Neural cell (in vitro differentiated cells): ENCODE data around the gene ZBTB5. TPM values are rescaled to one million over a fixed set of nuclear protein-coding genes. Genes with fewer than 3 reads are reported as not detected.

Experiments used
- H2AFZ ChIP-seq: fragments of 200-600, 300-800 bp; sonication (generic), shearing (Covaris generic); 2 replicates; pipeline ENCODE4 v1.6.0; 2014; ENCODE audit warnings: low read depth, mild to moderate bottlenecking, antibody characterized with exemption, low read length, moderate library complexity
- H3F3A ChIP-seq: fragments of 200-600 bp; shearing (Covaris generic); 2 replicates; pipeline ENCODE4 v1.6.1; 2016; ENCODE audit warnings: mild to moderate bottlenecking, moderate library complexity, mixed read lengths, antibody characterized with exemption, low read length; ENCODE audit not compliant: insufficient read depth, poor library complexity, severe bottlenecking
- H3K27ac ChIP-seq: fragments of 200-600, 300-800 bp; sonication (generic), shearing (Covaris generic); 2 replicates; pipeline ENCODE4 v1.5.1; 2014; ENCODE audit warnings: mild to moderate bottlenecking, low read length, moderate library complexity
- H3K27me3 ChIP-seq: fragments of 300-800, 200-600 bp; sonication (generic), shearing (Covaris generic); 2 replicates; pipeline ENCODE4 v1.6.0; 2014; ENCODE audit warnings: mild to moderate bottlenecking, low read depth, low read length, moderate library complexity; ENCODE audit not compliant: insufficient read depth
- H3K36me3 ChIP-seq: fragments of 300-800, 200-600 bp; sonication (generic), shearing (Covaris generic); 2 replicates; pipeline ENCODE4 v1.5.1; 2014; ENCODE audit warnings: mild to moderate bottlenecking, antibody characterized with exemption, low read length, moderate library complexity; ENCODE audit not compliant: insufficient read depth
- H3K4me2 ChIP-seq: fragments of 300-800, 200-600 bp; sonication (generic), shearing (Covaris generic); 2 replicates; pipeline ENCODE4 v1.6.0; 2014; ENCODE audit warnings: mild to moderate bottlenecking, low read length
- H3K4me3 ChIP-seq: fragments of 300-800, 200-600 bp; sonication (generic), shearing (Covaris generic); 2 replicates; pipeline ENCODE4 v1.5.1; 2014; ENCODE audit warnings: mild to moderate bottlenecking, low read length, moderate library complexity
- H3K79me2 ChIP-seq: fragments of 200-600 bp; shearing (Covaris generic); replicated peaks from 2 replicates; pipeline ENCODE4 v1.6.0; 2014; ENCODE audit warnings: mild to moderate bottlenecking, low read length, moderate library complexity; ENCODE audit not compliant: insufficient read depth
- H3K9ac ChIP-seq: fragments of 300-800, 200-600 bp; sonication (generic), shearing (Covaris generic); 2 replicates; pipeline ENCODE4 v1.6.1; 2016; ENCODE audit warnings: mild to moderate bottlenecking, low read length, mixed read lengths
- H3K9me2 ChIP-seq: fragments of 200-600 bp; shearing (Covaris generic); 2 replicates; pipeline ENCODE4 v1.6.1; 2016; ENCODE audit warnings: mild to moderate bottlenecking, low read length, mixed read lengths; ENCODE audit not compliant: insufficient read depth
- H3K9me3 ChIP-seq: fragments of 200-600, 300-800 bp; sonication (generic), shearing (Covaris generic); 2 replicates; pipeline ENCODE4 v1.6.1; 2016; ENCODE audit warnings: mild to moderate bottlenecking, mixed run types, low read length, moderate library complexity, mixed read lengths
- H4K20me1 ChIP-seq: fragments of 200-600 bp; shearing (Covaris generic); 2 replicates; pipeline ENCODE4 v1.6.1; 2016; ENCODE audit warnings: mild to moderate bottlenecking, mixed run types; ENCODE audit not compliant: insufficient read depth
- CTCF ChIP-seq: fragments of 450-650 bp; IDR thresholded peaks from 2 replicates; pipeline ENCODE4 v1.5.1; 2014; ENCODE audit warnings: antibody characterized with exemption, mild to moderate bottlenecking, moderate library complexity; ENCODE audit not compliant: poor library complexity, severe bottlenecking
- EP300 ChIP-seq: fragments of 450-650 bp; conservative IDR thresholded peaks from 2 replicates; pipeline ENCODE4 v1.6.1; 2014; ENCODE audit warnings: antibody characterized with exemption, mild to moderate bottlenecking, moderate library complexity; ENCODE audit not compliant: poor library complexity, severe bottlenecking
- EZH2 ChIP-seq: fragments of 200-600, 300-800 bp; shearing (Covaris generic), sonication (generic); IDR thresholded peaks from 2 replicates; pipeline ENCODE4 v1.6.1; 2014; ENCODE audit warnings: antibody characterized with exemption, low read length, borderline replicate concordance, mild to moderate bottlenecking; ENCODE audit not compliant: insufficient read depth, poor library complexity, severe bottlenecking
- MXI1 ChIP-seq: fragments of 450-650 bp; conservative IDR thresholded peaks from 2 replicates; pipeline ENCODE4 v1.6.1; 2014; ENCODE audit warnings: antibody characterized with exemption, mild to moderate bottlenecking; ENCODE audit not compliant: poor library complexity, severe bottlenecking
- POLR2AphosphoS5 ChIP-seq: IDR thresholded peaks from 2 replicates; pipeline ENCODE4 v1.6.1; 2012
- RAD21 ChIP-seq: fragments of 450-650 bp; conservative IDR thresholded peaks from 2 replicates; pipeline ENCODE4 v1.6.1; 2014; ENCODE audit warnings: antibody characterized with exemption, mild to moderate bottlenecking, moderate library complexity
- REST ChIP-seq: IDR thresholded peaks from 2 replicates; pipeline ENCODE4 v1.6.1; 2012; ENCODE audit warnings: borderline replicate concordance
- SMC3 ChIP-seq: fragments of 450-650 bp; conservative IDR thresholded peaks from 2 replicates; pipeline ENCODE4 v1.6.1; 2014; ENCODE audit warnings: antibody characterized with exemption, mild to moderate bottlenecking, moderate library complexity; ENCODE audit not compliant: poor library complexity
- TAF1 ChIP-seq: IDR thresholded peaks from 2 replicates; pipeline ENCODE4 v1.6.1; 2012; ENCODE audit warnings: low read depth
- polyA plus RNA-seq: library from polyadenylated mRNA; depleted of rRNA; stranded (reverse); fragments of >200 nt; gene quantifications from 2 replicates; pipeline ENCODE4 v1.2.3, GENCODE V29; 2014

ZBTB5 gene
- polyA plus RNA-seq, 1 donor from 2014 or later = 21.0 TPM

- no peaks in the 10 kb centered on the region for H3K27me3 ChIP-seq
- peak within 1 kb of the TSS; percentile 63 for H3K9ac ChIP-seq
- H3K4me2 ChIP-seq = peak within 1 kb of the TSS; percentile 76
- TF ChIP-seq MXI1 (peak; percentile 94), POLR2AphosphoS5 (peak; percentile 66), CTCF (no peak), EP300 (peak; percentile 14), TAF1 (no peak), REST (no peak), EZH2 (no peak), RAD21 (no peak), SMC3 (peak; percentile 43)
- no peaks in the 10 kb centered on the region for H3K9me2 ChIP-seq
- H3F3A ChIP-seq = no peaks in the 10 kb centered on the region
- H3K79me2 ChIP-seq = no peaks in the 10 kb centered on the region
- H4K20me1 ChIP-seq = no peaks in the 10 kb centered on the region
- H3K36me3 ChIP-seq = no peaks in the 10 kb centered on the region
- H2AFZ ChIP-seq = peak within 1 kb of the TSS; percentile 43
- H3K9me3 ChIP-seq = no peaks in the 10 kb centered on the region
- no peak within 1 kb of the TSS for H3K27ac ChIP-seq
- peak within 1 kb of the TSS; percentile 80 for H3K4me3 ChIP-seq
These were observed 20.4 kb upstream of the ZBTB5 start, which contains the start of gene POLR1E for GRCh38 chr9:37485389-37486255. POLR1E (plus strand) TSS chr9:37485948; CDS start chr9:37486048, 100 bp downstream.

- no peak overlapping the region for H3K4me2 ChIP-seq
- TF ChIP-seq SMC3 (no peak), EZH2 (no peak), POLR2AphosphoS5 (no peak), TAF1 (no peak), EP300 (no peak), RAD21 (no peak), MXI1 (no peak), CTCF (no peak), REST (no peak)
These were observed 15.5 kb upstream of the ZBTB5 start for GRCh38 chr9:37480759-37481158.

More at GRCh38 chr9:37480759-37481158, 15.5 kb upstream of the ZBTB5 start:
- Histone ChIP-seq H3F3A (no peaks in the 10 kb centered on the region), H3K4me3 (no peak overlapping the region), H4K20me1 (no peaks in the 10 kb centered on the region), H3K27ac (no peak overlapping the region), H3K36me3 (no peaks in the 10 kb centered on the region), H3K9me2 (no peaks in the 10 kb centered on the region), H2AFZ (no peak overlapping the region), H3K27me3 (no peaks in the 10 kb centered on the region), H3K9ac (no peak overlapping the region), H3K79me2 (no peaks in the 10 kb centered on the region), H3K9me3 (no peaks in the 10 kb centered on the region)
